Measurements from ENCODE around the gene ULK1.

The ULK1 gene

GRCh38 chr12:131903270-131904255 is 9.1 kb downstream of the ULK1 start:
- peak in 2 of 42 donors; percentile 5 to 25 for DNase-seq
- intact Hi-C loops (cut with DNase I): no loop called here

GRCh38 chr12:131904346-131904745 is 9.9 kb downstream of the ULK1 start:
- no peak for DNase-seq
- intact Hi-C loops (cut with DNase I): no loop called here

GRCh38 chr12:131905081-131905629 is 10.7 kb downstream of the ULK1 start:
- peak in 2 of 42 donors; percentile 6 to 23 for DNase-seq
- intact Hi-C loops (cut with DNase I): no loop called here

GRCh38 chr12:131905630-131906091 is 11.2 kb downstream of the ULK1 start:
- peak in 1 of 42 donors; percentile 23 for DNase-seq
- intact Hi-C loops (cut with DNase I): no loop called here

- DNase-seq: no peak
- intact Hi-C loops (cut with DNase I): no loop called here
These were observed 13.1 kb downstream of the ULK1 start for GRCh38 chr12:131907379-131908091.

- intact Hi-C loops (cut with DNase I): no loop called here
- DNase-seq: peak in 2 of 42 donors; percentile 25 to 28
These were observed 14.0 kb downstream of the ULK1 start for GRCh38 chr12:131908092-131909080.

- intact Hi-C loops (cut with DNase I): no loop called here
- no peak for DNase-seq
These were observed 14.8 kb downstream of the ULK1 start for GRCh38 chr12:131909081-131909751.

GRCh38 chr12:131909752-131910219 is 15.4 kb downstream of the ULK1 start:
- intact Hi-C loops (cut with DNase I): no loop called here
- no peak for DNase-seq

- intact Hi-C loops (cut with DNase I): no loop called here
- peak in 39 of 42 donors; percentile 34 to 83 (median 65) for DNase-seq
These were observed 16.0 kb downstream of the ULK1 start for GRCh38 chr12:131910302-131911027.

- DNase-seq: peak in 1 of 42 donors; percentile 22
- intact Hi-C loops (cut with DNase I): no loop called here
These were observed 16.7 kb downstream of the ULK1 start for GRCh38 chr12:131911028-131911650.

- peak in 1 of 42 donors; percentile 23 for DNase-seq
- intact Hi-C loops (cut with DNase I): no loop called here
These were observed 17.5 kb downstream of the ULK1 start for GRCh38 chr12:131911851-131912477.

- intact Hi-C loops (cut with DNase I): no loop called here
These were observed 18.3 kb downstream of the ULK1 start for GRCh38 chr12:131912518-131913274.

GRCh38 chr12:131913666-131914065 is 19.2 kb downstream of the ULK1 start:
- no peak for DNase-seq
- intact Hi-C loops (cut with DNase I): no loop called here

More at GRCh38 chr12:131912518-131913274, 18.3 kb downstream of the ULK1 start:
- peak in 23 of 42 donors; percentile 25 to 86 (median 58) for DNase-seq

GRCh38 chr12:131914179-131914702 is 19.8 kb downstream of the ULK1 start:
- DNase-seq: peak in 1 of 42 donors; percentile 21

More at GRCh38 chr12:131914179-131914702, 19.8 kb downstream of the ULK1 start:
- intact Hi-C loops (cut with DNase I): no loop called here
